WTC11 (cell line): Measurements from ENCODE around the gene ELMO1. TPM values are rescaled to one million over a fixed set of nuclear protein-coding genes. Genes with fewer than 3 reads are reported as not detected.

ENCODE experiments used
- ATAC-seq: fragments of 200-7000 bp; cut with Tn5 transposase; 2 replicates; pipeline ENCODE4 v1.10.0; 2021; ENCODE audit warnings: mild to moderate bottlenecking, moderate library complexity
- CTCF ChIA-PET: fragments of 300-600 bp; sonication (Branson Sonifier 250); formaldehyde crosslinking; loops from one replicate; lab custom pipeline; 2021; ENCODE audit warnings: antibody characterized with exemption; lab: Charles Lee
- POLR2A ChIA-PET: fragments of 350-600 bp; sonication (Branson Sonifier 250); formaldehyde crosslinking; loops from one replicate; lab custom pipeline; 2021; ENCODE audit warnings: antibody characterized with exemption; lab: Charles Lee
- DNase-seq: peaks from one replicate; pipeline ENCODE4 v3.0.0; 2021; ENCODE audit warnings: low spot score
- H3K27ac Mint-ChIP-seq: 2 replicates; pipeline ENCODE4 v1.8.0; 2021; ENCODE audit warnings: mixed read lengths
- H3K27me3 Mint-ChIP-seq: 2 replicates; pipeline ENCODE4 v1.8.0; 2021; ENCODE audit warnings: low read depth, mild to moderate bottlenecking, moderate library complexity, mixed read lengths
- H3K36me3 Mint-ChIP-seq: 2 replicates; pipeline ENCODE4 v1.8.0; 2021; ENCODE audit warnings: mixed read lengths
- H3K4me1 Mint-ChIP-seq: 2 replicates; pipeline ENCODE4 v1.8.0; 2022; ENCODE audit warnings: mixed read lengths
- H3K4me3 Mint-ChIP-seq: 2 replicates; pipeline ENCODE4 v1.8.0; 2021; ENCODE audit warnings: mild to moderate bottlenecking, moderate library complexity, mixed read lengths
- H3K9me3 Mint-ChIP-seq: 2 replicates; pipeline ENCODE4 v1.8.0; 2021; ENCODE audit warnings: mixed read lengths
- ATF6 ChIP-seq: sonication (generic); formaldehyde crosslinking; IDR thresholded peaks from 2 replicates; pipeline ENCODE4 v1.8.1; 2023; ENCODE audit warnings: mild to moderate bottlenecking, missing genetic modification reagents
- CTCF ChIP-seq: fragments of 200-600 bp; IDR thresholded peaks from 2 replicates; pipeline ENCODE4 v1.8.0; 2022; ENCODE audit warnings: antibody characterized with exemption
- E2F4 ChIP-seq: sonication (generic); formaldehyde crosslinking; IDR thresholded peaks from 2 replicates; pipeline ENCODE4 v1.8.1; 2022; ENCODE audit warnings: low read depth, mild to moderate bottlenecking, moderate library complexity, missing genetic modification reagents, borderline replicate concordance
- ETV6 ChIP-seq: sonication (generic); formaldehyde crosslinking; IDR thresholded peaks from 2 replicates; pipeline ENCODE4 v1.8.1; 2022; ENCODE audit warnings: mild to moderate bottlenecking, missing genetic modification reagents
- FOXP4 ChIP-seq: sonication (generic); formaldehyde crosslinking; IDR thresholded peaks from 2 replicates; pipeline ENCODE4 v1.8.0; 2022; ENCODE audit warnings: mild to moderate bottlenecking, missing genetic modification reagents
- GABPB1 ChIP-seq: sonication (generic); formaldehyde crosslinking; IDR thresholded peaks from 2 replicates; pipeline ENCODE4 v1.8.1; 2023; ENCODE audit warnings: mild to moderate bottlenecking, missing genetic modification reagents
- GRHL2 ChIP-seq: fragments of 250-450 bp; sonication (Bioruptor Pico); IDR thresholded peaks from 2 replicates; pipeline ENCODE4 v1.8.0; 2022; ENCODE audit warnings: mild to moderate bottlenecking, moderate library complexity; ENCODE audit not compliant: insufficient replicate concordance, severe bottlenecking
- JAZF1 ChIP-seq: fragments of 250-450 bp; sonication (Bioruptor Pico); IDR thresholded peaks from 2 replicates; pipeline ENCODE4 v1.9.0; 2021; ENCODE audit warnings: moderate library complexity, mild to moderate bottlenecking, inconsistent platforms
- NFATC4 ChIP-seq: fragments of 250-450 bp; sonication (Bioruptor Pico); IDR thresholded peaks from 2 replicates; pipeline ENCODE4 v1.9.0; 2021; ENCODE audit warnings: mild to moderate bottlenecking
- NR1H2 ChIP-seq: sonication (generic); formaldehyde crosslinking; IDR thresholded peaks from 2 replicates; pipeline ENCODE4 v1.9.0; 2021; ENCODE audit warnings: mild to moderate bottlenecking, moderate library complexity, missing genetic modification reagents
- NR3C1 ChIP-seq: sonication (generic); formaldehyde crosslinking; conservative IDR thresholded peaks from 2 replicates; pipeline ENCODE4 v1.8.1; 2023; ENCODE audit warnings: low read depth, mild to moderate bottlenecking, missing genetic modification reagents
- OVOL2 ChIP-seq: fragments of 250-450 bp; sonication (Bioruptor Pico); IDR thresholded peaks from 2 replicates; pipeline ENCODE4 v1.9.0; 2021; ENCODE audit warnings: mild to moderate bottlenecking, borderline replicate concordance
- TEAD1 ChIP-seq: sonication (generic); formaldehyde crosslinking; IDR thresholded peaks from 2 replicates; pipeline ENCODE4 v1.8.0; 2022; ENCODE audit warnings: mild to moderate bottlenecking, missing genetic modification reagents
- USF1 ChIP-seq: sonication (generic); formaldehyde crosslinking; IDR thresholded peaks from 2 replicates; pipeline ENCODE4 v1.8.0; 2022; ENCODE audit warnings: mild to moderate bottlenecking, missing genetic modification reagents
- ZBTB43 ChIP-seq: sonication (generic); formaldehyde crosslinking; IDR thresholded peaks from 2 replicates; pipeline ENCODE4 v1.8.1; 2023; ENCODE audit warnings: mild to moderate bottlenecking, missing genetic modification reagents
- ZNF219 ChIP-seq: sonication (generic); formaldehyde crosslinking; IDR thresholded peaks from 2 replicates; pipeline ENCODE4 v1.8.0; 2023; ENCODE audit warnings: missing genetic modification reagents, mild to moderate bottlenecking, borderline replicate concordance
- ZNF232 ChIP-seq: sonication (generic); formaldehyde crosslinking; IDR thresholded peaks from 2 replicates; pipeline ENCODE4 v1.8.0; 2022; ENCODE audit warnings: mild to moderate bottlenecking, missing genetic modification reagents
- ZNF425 ChIP-seq: fragments of 250-450 bp; sonication (Bioruptor Pico); conservative IDR thresholded peaks from 2 replicates; pipeline ENCODE4 v1.9.0; 2021; ENCODE audit warnings: mild to moderate bottlenecking
- ZNF671 ChIP-seq: fragments of 250-450 bp; sonication (Bioruptor Pico); IDR thresholded peaks from 2 replicates; pipeline ENCODE4 v1.8.0; 2021; ENCODE audit warnings: mild to moderate bottlenecking
- ZSCAN18 ChIP-seq: fragments of 250-450 bp; sonication (Bioruptor Pico); IDR thresholded peaks from 2 replicates; pipeline ENCODE4 v2.1.2; 2022; ENCODE audit warnings: mild to moderate bottlenecking, moderate library complexity
- total RNA-seq: library from RNA; stranded (reverse); gene quantifications from 3 replicates; pipeline ENCODE4 v1.2.3, GENCODE V29; 2021

ELMO1 gene
- total RNA-seq, 1 experiment from 2014 or later = 19.4 TPM

GRCh38 chr7:36878288-36878687 lies 570.4 kb downstream of the ELMO1 start:
- no peaks in the 10 kb centered on the region for H3K27me3 Mint-ChIP-seq
- no peak for DNase-seq
- POLR2A ChIA-PET = no interaction called here
- TF ChIP-seq ATF6 (CRISPR knock-in tag) = no peak
- no peak for TF ChIP-seq E2F4 (CRISPR knock-in tag)
- no peak for TF ChIP-seq TEAD1 (CRISPR knock-in tag)
- TF ChIP-seq OVOL2 (CRISPR knock-in tag) = no peak
- no peak for TF ChIP-seq ZNF219
- no peak for TF ChIP-seq ZNF232 (CRISPR knock-in tag)
- no peak for TF ChIP-seq NR3C1
- no peak for TF ChIP-seq GABPB1 (CRISPR knock-in tag)
- no peak for TF ChIP-seq ZSCAN18 (CRISPR knock-in tag)
- no peak for TF ChIP-seq ZNF671 (CRISPR knock-in tag)
- TF ChIP-seq USF1 (CRISPR knock-in tag) = no peak
- no peak for TF ChIP-seq ZBTB43 (CRISPR knock-in tag)
- no peak for TF ChIP-seq GRHL2
- TF ChIP-seq JAZF1 (CRISPR knock-in tag) = no peak
- no peak for TF ChIP-seq NFATC4 (CRISPR knock-in tag)
- TF ChIP-seq FOXP4 (CRISPR knock-in tag) = no peak
- no peak for TF ChIP-seq ZNF425 (CRISPR knock-in tag)
- TF ChIP-seq ETV6 (CRISPR knock-in tag) = no peak
- no peak for TF ChIP-seq NR1H2
- no peak for TF ChIP-seq CTCF
- TF ChIP-seq, all 79 proteins: peak for 0
- no peaks in the 10 kb centered on the region for H3K36me3 Mint-ChIP-seq
- peaks cover 31% of the 10 kb centered on the region for H3K4me1 Mint-ChIP-seq
- ATAC-seq = no peak
- no peak overlapping the region for H3K4me3 Mint-ChIP-seq
- H3K27ac Mint-ChIP-seq = no peak overlapping the region
- CTCF ChIA-PET = no interaction called here
- no peaks in the 10 kb centered on the region for H3K9me3 Mint-ChIP-seq
